H1 (cell line): ENCODE data around the gene SCARB1. TPM values are rescaled to one million over a fixed set of nuclear protein-coding genes. Genes with fewer than 3 reads are reported as not detected.
A peak's percentile ranks its signal among the peaks of the same experiment; 100 is the strongest.

Experiments used
- CTCF ChIA-PET: fragments of 300-600 bp; sonication (Branson Sonifier 250); formaldehyde crosslinking; loops from one replicate; lab custom pipeline; 2021; ENCODE audit not compliant: partially characterized antibody; lab: Charles Lee
- POLR2A ChIA-PET: fragments of 300-600 bp; sonication (Branson Sonifier 250); formaldehyde crosslinking; loops from one replicate; lab custom pipeline; 2021; ENCODE audit warnings: inconsistent platforms; ENCODE audit not compliant: partially characterized antibody; lab: Charles Lee
- DNase-seq, 2 experiments: peaks; one replicate each; pipeline versions ENCODE4 v3.0.0 to v3.0.0-alpha.2; 2010 to 2022; ENCODE audit warnings: low spot score in 2 of 2, low read depth in 1 of 2, mixed read lengths in 1 of 2
- FAIRE-seq: peaks from 2 replicates; lab custom pipeline; 2011; peaks lifted over from hg19 to GRCh38; lab: Jason Lieb, UNC
- H2AFZ ChIP-seq: 2 replicates; pipeline ENCODE4 v1.8.1; 2012; ENCODE audit warnings: low read length, inconsistent platforms
- H2AK5ac ChIP-seq: 2 replicates; pipeline ENCODE4 v1.6.1; 2013; ENCODE audit warnings: low read depth, low read length
- H2BK120ac ChIP-seq: replicated peaks from 2 replicates; pipeline ENCODE3; 2013; ENCODE audit warnings: low read depth, low read length, inconsistent platforms
- H2BK12ac ChIP-seq: 2 replicates; pipeline ENCODE4 v1.6.1; 2013; ENCODE audit warnings: low read depth, low read length
- H2BK15ac ChIP-seq: 2 replicates; pipeline ENCODE4 v1.6.1; 2013; ENCODE audit warnings: low read length
- H2BK20ac ChIP-seq: 2 replicates; pipeline ENCODE4 v1.6.1; 2013; ENCODE audit warnings: low read length
- H2BK5ac ChIP-seq: 2 replicates; pipeline ENCODE4 v1.6.1; 2013; ENCODE audit warnings: low read depth, low read length
- H3K14ac ChIP-seq: 2 replicates; pipeline ENCODE4 v1.6.1; 2013; ENCODE audit warnings: inconsistent platforms; ENCODE audit not compliant: insufficient read length
- H3K18ac ChIP-seq: 2 replicates; pipeline ENCODE4 v1.6.1; 2013; ENCODE audit warnings: low read length; ENCODE audit errors: extremely low read depth
- H3K23ac ChIP-seq: 2 replicates; pipeline ENCODE4 v1.6.1; 2013; ENCODE audit warnings: inconsistent platforms; ENCODE audit not compliant: insufficient read length
- H3K23me2 ChIP-seq: 2 replicates; pipeline ENCODE4 v1.6.1; 2013; ENCODE audit warnings: low read depth, low read length
- H3K27ac ChIP-seq: 2 replicates; pipeline ENCODE4 v1.6.1; 2011; ENCODE audit warnings: low read depth, low read length, inconsistent platforms
- H3K27me3 ChIP-seq, 4 experiments: replicated peaks in 1 of 4; 1 replicate in 1 of 4; 2 replicates in 3 of 4; pipeline versions ENCODE4 v1.6.1 to v1.8.1; 2011 to 2013; ENCODE audit warnings: low read length in 3 of 4, mild to moderate bottlenecking in 3 of 4, inconsistent platforms in 2 of 4, mixed read lengths in 2 of 4, moderate library complexity in 1 of 4; ENCODE audit not compliant: control insufficient read depth in 3 of 4, insufficient read depth in 3 of 4; ENCODE audit errors: extremely low read depth in 1 of 4
- H3K36me3 ChIP-seq, 4 experiments: 2 replicates each; pipeline versions ENCODE4 v1.6.1 to v1.8.1; 2011 to 2013; ENCODE audit warnings: mild to moderate bottlenecking in 4 of 4, low read length in 3 of 4, moderate library complexity in 2 of 4, control low read depth in 1 of 4, inconsistent platforms in 1 of 4; ENCODE audit not compliant: insufficient read depth in 4 of 4, control insufficient read depth in 2 of 4
- H3K4ac ChIP-seq: replicated peaks from 2 replicates; pipeline ENCODE3; 2013; ENCODE audit warnings: low read length, low read depth, mixed read lengths, inconsistent platforms; ENCODE audit not compliant: insufficient read length
- H3K4me1 ChIP-seq, 4 experiments: replicated peaks in 1 of 4; 1 replicate in 1 of 4; 2 replicates in 3 of 4; pipeline versions ENCODE4 v1.6.1 to v1.8.1; 2011 to 2013; ENCODE audit warnings: low read length in 3 of 4, inconsistent platforms in 2 of 4, mixed read lengths in 1 of 4; ENCODE audit not compliant: insufficient read depth in 4 of 4, control insufficient read depth in 3 of 4
- H3K4me2 ChIP-seq, 2 experiments: 2 replicates each; pipeline versions ENCODE4 v1.6.1 to v1.8.1; 2011 to 2013; ENCODE audit warnings: low read depth in 2 of 2, low read length in 2 of 2, control low read depth in 1 of 2, inconsistent platforms in 1 of 2, mild to moderate bottlenecking in 1 of 2; ENCODE audit not compliant: insufficient read depth in 1 of 2
- H3K4me3 ChIP-seq, 4 experiments: fragments of 200-600, 300-600 bp in 1 of 4; sonication (generic), shearing (Covaris generic), sonication (Bioruptor Twin) in 1 of 4; 2 replicates each; pipeline versions ENCODE4 v1.5.1 to v1.8.1; 2011 to 2016; ENCODE audit warnings: low read length in 4 of 4, low read depth in 3 of 4, control low read depth in 2 of 4, inconsistent platforms in 2 of 4, mild to moderate bottlenecking in 2 of 4, mixed read lengths in 1 of 4, moderate library complexity in 1 of 4; ENCODE audit not compliant: insufficient read depth in 2 of 4; ENCODE audit errors: extremely low read depth in 1 of 4
- H3K56ac ChIP-seq: replicated peaks from 2 replicates; pipeline ENCODE3; 2013; ENCODE audit warnings: low read depth, mild to moderate bottlenecking, mixed read lengths, low read length, inconsistent platforms; ENCODE audit not compliant: insufficient read length
- H3K79me1 ChIP-seq: 2 replicates; pipeline ENCODE4 v1.6.1; 2013; ENCODE audit warnings: low read depth, low read length, control low read depth
- H3K79me2 ChIP-seq, 2 experiments: 2 replicates each; pipeline versions ENCODE4 v1.6.1 to v1.8.1; 2012 to 2013; ENCODE audit warnings: low read length in 2 of 2, mild to moderate bottlenecking in 2 of 2, inconsistent platforms in 1 of 2; ENCODE audit not compliant: insufficient read depth in 2 of 2, control insufficient read depth in 1 of 2
- H3K9ac ChIP-seq, 4 experiments: replicated peaks in 1 of 4; 1 replicate in 1 of 4; 2 replicates in 3 of 4; pipeline versions ENCODE4 v1.6.1 to v1.8.1; 2011 to 2013; ENCODE audit warnings: low read depth in 3 of 4, low read length in 3 of 4, control low read depth in 2 of 4, mild to moderate bottlenecking in 2 of 4, moderate library complexity in 2 of 4, inconsistent platforms in 1 of 4; ENCODE audit errors: extremely low read depth in 1 of 4
- H3K9me3 ChIP-seq, 2 experiments: 2 replicates each; pipeline versions ENCODE4 v1.6.1 to v1.8.1; 2012 to 2013; ENCODE audit warnings: mild to moderate bottlenecking in 2 of 2, moderate library complexity in 2 of 2, control low read depth in 1 of 2, inconsistent platforms in 1 of 2, low read depth in 1 of 2, low read length in 1 of 2, mixed read lengths in 1 of 2; ENCODE audit not compliant: insufficient read depth in 2 of 2
- H4K20me1 ChIP-seq, 2 experiments: replicated peaks in 1 of 2; 2 replicates each; pipeline versions ENCODE3 to v1.8.1; 2011 to 2013; ENCODE audit warnings: inconsistent platforms in 2 of 2, low read length in 2 of 2, mild to moderate bottlenecking in 1 of 2; ENCODE audit not compliant: insufficient read depth in 2 of 2, control insufficient read depth in 1 of 2
- H4K5ac ChIP-seq: 2 replicates; pipeline ENCODE4 v1.6.1; 2013; ENCODE audit warnings: low read length, low read depth, mixed read lengths, inconsistent platforms; ENCODE audit not compliant: insufficient read length
- H4K8ac ChIP-seq: 2 replicates; pipeline ENCODE4 v1.8.0; 2013; ENCODE audit warnings: mild to moderate bottlenecking, moderate library complexity, low read length, inconsistent platforms; ENCODE audit not compliant: insufficient read depth; ENCODE audit errors: extremely low read depth
- H4K91ac ChIP-seq: replicated peaks from 2 replicates; pipeline ENCODE3; 2013; ENCODE audit warnings: low read length, mixed read lengths, inconsistent platforms; ENCODE audit not compliant: insufficient read length
- PHF8 ChIP-seq: fragments of 200-600 bp; sonication (generic); conservative IDR thresholded peaks from 2 replicates; pipeline ENCODE4 v1.7.1; 2012; ENCODE audit warnings: low read depth, mild to moderate bottlenecking, inconsistent platforms, low read length, moderate library complexity
- RAD21 ChIP-seq, 2 experiments: IDR thresholded peaks in 1 of 2; conservative IDR thresholded peaks in 1 of 2; 2 replicates each; pipeline ENCODE4 v1.6.1; 2011; ENCODE audit warnings: low read depth in 2 of 2, low read length in 2 of 2, improper control_type of control experiment in 1 of 2, inconsistent platforms in 1 of 2, mild to moderate bottlenecking in 1 of 2, moderate library complexity in 1 of 2
- TEAD4 ChIP-seq: IDR thresholded peaks from 2 replicates; pipeline ENCODE4 v1.6.1; 2012; ENCODE audit warnings: low read depth, low read length, inconsistent platforms, mixed read lengths
- WGBS, 2 experiments: shearing (Covaris generic) in 1 of 2; methylation state at CpG; one replicate each; pipeline versions ENCODE4 v1.1.6 to v1.1.7; 2013 to 2015; ENCODE audit warnings: low lambda C conversion rate in 2 of 2, mixed read lengths in 2 of 2, inconsistent platforms in 1 of 2, low coverage in 1 of 2, missing lambda C conversion rate in 1 of 2; ENCODE audit not compliant: insufficient replicate concordance in 2 of 2, insufficient coverage in 1 of 2, insufficient read length in 1 of 2; ENCODE audit errors: extremely low coverage in 1 of 2, missing lambda C conversion rate in 1 of 2; 5-methylcytosine and 5-hydroxymethylcytosine counted together
- polyA plus RNA-seq, 7 experiments: library from polyadenylated mRNA; depleted of rRNA in 3 of 7; stranded (reverse) in 5 of 7; unstranded in 2 of 7; fragments of >200 nt in 5 of 7; fragments of 200-250 nt in 2 of 7; gene quantifications; 1 replicate in 5 of 7; 2 replicates in 1 of 7; 4 replicates in 1 of 7; pipeline versions ENCODE4 v1.2.1 to v1.2.3, GENCODE V29; 2011 to 2013; ENCODE audit warnings: missing spikeins in 2 of 7, mixed read lengths in 2 of 7
- total RNA-seq: library from RNA; stranded (reverse); fragmentation: NEBNext Ultra II Directional; extraction: Animal tissue kit (Norgen Biotek cat#: 25700); gene quantifications from 2 replicates; pipeline ENCODE4 v1.2.1, GENCODE V29; 2021

SCARB1 gene
- total and polyA plus RNA-seq, 2 of the 8 experiments (the other 6 are each of a cell fraction or from before 2014, with no cell fraction given): 45.3 to 57.1 TPM

DNA sequence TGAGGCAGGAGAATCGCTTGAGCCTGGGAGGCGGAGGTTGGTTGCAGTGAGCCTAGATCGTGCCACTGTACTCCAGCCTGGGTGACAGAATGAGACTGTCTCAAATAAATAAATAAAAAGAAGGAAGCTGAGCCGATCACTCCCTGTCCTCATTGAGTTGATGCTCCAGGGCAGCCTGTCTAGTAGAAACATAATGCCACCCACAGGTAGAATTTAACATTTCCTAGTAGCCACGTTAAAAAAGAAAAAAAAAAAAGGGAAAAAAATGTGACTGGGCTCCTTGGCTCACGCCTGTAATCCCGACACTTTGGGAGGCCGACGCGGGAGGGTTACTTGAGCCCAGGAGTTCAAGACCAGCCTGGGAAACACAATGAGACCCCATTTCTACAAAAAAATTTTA is 135.7 kb downstream of the SCARB1 start:
- POLR2A ChIA-PET: interaction anchor here (0.9 kb wide), 1 partner anchor 18 kb away, joined by 4 read pairs; no protein-coding TSS in a partner anchor

More for the DNA sequence above, 135.7 kb downstream of the SCARB1 start:
- Histone ChIP-seq H3K18ac (no peak overlapping the region), H2BK15ac (no peak overlapping the region), H3K9me3 (no peaks in the 10 kb centered on the region; a peak in 1 of 4 replicates), H3K23me2 (no peaks in the 10 kb centered on the region), H3K79me2 (no peaks in the 10 kb centered on the region), H3K27me3 (no peaks in the 10 kb centered on the region; a peak in 1 of 7 replicates), H3K4me2 (no peak overlapping the region), H4K8ac (no peak overlapping the region), H2AFZ (no peak overlapping the region), H2BK5ac (no peak overlapping the region), H4K91ac (no peak overlapping the region), H2BK20ac (no peak overlapping the region), H3K27ac (no peak overlapping the region), H3K79me1 (no peaks in the 10 kb centered on the region; the same call in 1 of the 2 replicates), H2AK5ac (no peak overlapping the region), H3K4me3 (no peak overlapping the region), H3K23ac (no peak overlapping the region), H3K9ac (no peak overlapping the region), H2BK12ac (no peak overlapping the region), H2BK120ac (no peak overlapping the region), H4K20me1 (no peaks in the 10 kb centered on the region), H3K4ac (no peak overlapping the region), H3K4me1 (0 out of 7 replicates have a peak, but pooled peaks cover 0 to 2% (median 0%) of the 10 kb centered on the region in 4 experiments), H3K36me3 (no peaks in the 10 kb centered on the region), H3K14ac (no peak overlapping the region), H3K56ac (no peak overlapping the region), H4K5ac (no peak overlapping the region)
- FAIRE-seq: no peak
- DNase-seq: no peak
- peak; percentile 28 to 29 for TF ChIP-seq RAD21 (IDR thresholded peaks at IDR 0.05 in 1 of 2, conservative IDR thresholded peaks at IDR 0.05 in 1 of 2; ENCODE audit: low read depth in 2 of 2, low read length in 2 of 2)
- TF ChIP-seq PHF8: no peak
- TF ChIP-seq TEAD4: no peak
- CTCF ChIA-PET: interaction anchor here (0.7 to 2.2 kb wide), 5 partner anchors 12 to 349 kb away, joined by 3 to 5 read pairs (median 3); no protein-coding TSS in a partner anchor
- WGBS, 2 experiments: 90% methylated on average over 10 of the region's 10 CpGs; no CpG with 5 or more reads in 1 of the 2 experiments
